ENCODE data around the gene MAP3K6.
"Not testable (repeated sequence)": the region's sequence is repeated elsewhere in the genome, so short reads cannot be mapped to it uniquely, and the experiment has no call there.

MAP3K6 gene

GRCh38 chr1:27366411-27367159 is at the start of gene MAP3K6:
Gene MAP3K6, minus strand, starts transcription at chr1:27366961. Its CDS starts 364 bp downstream, at chr1:27366597.
- DNase-seq: peak; percentile 65

DNA sequence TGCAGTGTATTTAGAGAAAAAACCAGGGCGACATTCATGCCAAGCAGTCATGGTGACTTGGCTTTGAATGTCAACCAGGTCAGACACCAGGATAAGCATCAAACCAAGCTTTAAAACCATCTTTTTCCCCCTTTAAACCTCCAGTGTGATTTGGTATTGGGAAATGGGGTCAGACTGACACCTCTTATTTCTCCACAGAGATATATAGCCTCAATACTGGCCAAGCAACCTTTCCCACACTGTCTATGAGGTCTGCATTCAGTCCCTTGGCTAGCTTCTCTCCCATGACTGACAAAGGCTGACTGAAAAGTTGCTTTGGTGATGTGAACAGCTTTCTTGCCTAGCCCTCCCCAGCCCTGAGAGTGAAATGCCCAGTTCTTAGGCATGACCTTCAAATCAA is 47.3 kb upstream of the MAP3K6 start:
- DNase-seq: no peak

DNA sequence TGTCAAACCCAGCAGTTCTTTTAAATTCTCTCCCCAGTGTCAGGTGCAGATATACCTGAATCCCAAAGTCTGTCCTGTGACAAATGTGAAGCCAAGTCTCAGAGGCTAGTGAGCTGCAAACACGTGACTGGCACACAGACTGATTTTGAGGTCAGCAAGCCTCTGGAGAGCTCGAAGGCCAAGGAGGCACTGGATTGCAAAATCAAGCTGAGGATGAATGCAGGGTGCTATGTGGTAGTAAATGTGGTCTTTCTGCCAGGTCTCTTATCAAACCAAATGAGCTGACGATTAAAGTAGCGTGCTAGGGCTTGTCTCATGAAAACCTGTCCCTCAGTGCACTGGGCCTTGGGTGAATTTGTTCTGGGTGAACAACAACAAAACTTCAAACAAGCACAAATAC is 46.2 kb upstream of the MAP3K6 start:
- no peak for DNase-seq

DNA sequence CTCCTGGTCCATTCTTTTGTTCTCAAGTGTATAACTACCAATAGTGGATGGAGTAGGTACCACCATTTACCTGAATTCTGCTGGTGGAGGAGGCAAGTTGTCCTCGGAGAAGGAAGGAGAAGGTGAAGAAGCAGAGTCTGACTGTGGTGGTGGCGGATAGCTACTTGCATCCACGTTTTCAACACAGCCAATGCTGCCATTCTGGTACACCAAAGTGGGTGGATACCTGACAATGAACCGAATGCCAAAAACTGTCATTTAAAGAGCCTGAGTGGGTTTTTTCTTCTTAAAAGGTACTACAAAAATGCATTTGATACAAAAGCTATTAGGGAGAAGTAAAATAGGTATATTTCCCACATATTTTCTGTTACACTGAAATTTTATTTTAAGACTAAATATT is 45.7 kb upstream of the MAP3K6 start:
- DNase-seq: no peak

- DNase-seq: no peak
Measured at GRCh38 chr1:27410709-27411108, 43.9 kb upstream of the MAP3K6 start.

GRCh38 chr1:27409669-27410068 is 42.9 kb upstream of the MAP3K6 start:
- DNase-seq: no peak

DNA sequence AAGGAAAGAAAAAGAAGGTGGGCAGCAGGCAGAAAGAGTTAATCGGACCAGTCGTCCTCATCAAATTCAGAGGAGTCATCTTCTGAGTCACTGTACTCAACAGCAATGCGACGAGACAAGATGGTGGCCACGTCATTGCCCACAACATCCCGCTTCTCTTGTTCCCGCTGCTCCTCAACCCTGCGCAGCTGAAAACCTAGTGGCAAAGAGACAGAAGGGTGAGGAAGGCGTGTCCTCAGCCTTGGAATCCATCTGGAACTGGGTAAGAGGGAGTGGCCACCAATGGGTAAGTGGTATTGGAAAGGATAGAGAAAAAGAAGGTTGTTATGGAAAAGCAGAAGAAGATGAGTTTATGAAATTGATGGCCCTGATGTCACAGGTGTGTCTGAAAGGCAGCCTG is 41.4 kb upstream of the MAP3K6 start:
- DNase-seq: no peak

DNA sequence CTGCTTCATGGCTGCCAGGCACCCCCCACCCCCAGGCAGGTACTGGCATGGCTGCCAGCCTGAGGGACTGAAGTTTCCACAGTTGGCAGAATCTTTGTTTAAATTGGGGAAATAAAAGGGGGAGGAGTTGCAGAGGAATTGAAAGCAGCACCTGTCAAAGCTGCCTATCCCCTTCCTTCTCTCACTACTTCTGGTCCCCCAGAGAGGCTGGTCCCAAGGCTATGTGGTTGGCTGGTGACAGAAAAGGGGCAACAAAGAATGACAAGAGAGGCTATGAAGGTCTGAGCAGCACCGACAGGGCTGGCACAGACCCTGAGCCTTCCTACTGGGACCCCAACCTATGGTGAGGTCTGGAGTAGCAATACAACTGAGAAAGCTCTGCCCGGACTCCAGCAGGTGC is 40.0 kb upstream of the MAP3K6 start:
- DNase-seq: not testable (repeated sequence)

GRCh38 chr1:27406362-27406680 is 39.6 kb upstream of the MAP3K6 start:
- DNase-seq: no peak

- not testable (repeated sequence) for DNase-seq
Measured at GRCh38 chr1:27405598-27406361, 39.0 kb upstream of the MAP3K6 start.

DNA sequence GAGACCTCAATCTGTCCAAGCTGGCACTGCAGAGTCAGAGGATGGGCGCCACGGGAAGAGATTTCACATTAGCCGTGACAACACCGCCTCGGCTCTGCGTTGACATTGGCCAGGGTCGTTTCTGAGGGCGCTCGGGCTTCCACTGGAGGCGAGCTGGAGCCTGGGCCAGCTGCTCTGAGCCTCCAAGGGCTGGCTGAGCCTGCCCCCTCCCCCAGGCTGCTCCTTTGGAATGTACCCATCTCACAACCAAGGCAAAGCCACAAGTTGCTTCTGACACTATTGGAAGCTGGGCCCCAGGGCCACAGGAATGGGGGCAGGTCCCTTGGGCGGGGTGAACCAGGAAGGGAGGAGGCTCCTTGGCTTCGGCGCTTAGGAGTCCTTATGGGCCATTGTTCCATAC is 38.3 kb upstream of the MAP3K6 start:
- no peak for DNase-seq

DNA sequence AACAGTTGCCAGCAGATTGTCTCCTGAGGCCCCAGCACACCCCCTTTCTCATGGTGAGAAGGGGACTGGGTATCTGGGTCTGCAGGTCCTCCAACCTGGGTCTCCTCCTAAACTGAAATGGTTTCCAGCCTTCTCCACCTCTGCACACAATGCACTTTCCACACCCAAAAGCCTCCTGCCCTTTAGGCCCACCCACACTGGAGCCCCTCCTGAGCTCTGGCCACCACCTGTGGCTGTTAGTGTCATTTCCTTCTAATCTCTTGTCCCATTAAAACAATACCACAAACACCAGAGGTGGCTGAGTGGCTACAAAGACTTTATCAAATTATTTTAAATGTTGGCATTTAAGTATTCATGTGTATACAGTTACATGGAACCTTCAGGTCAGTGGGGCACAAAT is 37.2 kb upstream of the MAP3K6 start:
- DNase-seq: no peak

DNA sequence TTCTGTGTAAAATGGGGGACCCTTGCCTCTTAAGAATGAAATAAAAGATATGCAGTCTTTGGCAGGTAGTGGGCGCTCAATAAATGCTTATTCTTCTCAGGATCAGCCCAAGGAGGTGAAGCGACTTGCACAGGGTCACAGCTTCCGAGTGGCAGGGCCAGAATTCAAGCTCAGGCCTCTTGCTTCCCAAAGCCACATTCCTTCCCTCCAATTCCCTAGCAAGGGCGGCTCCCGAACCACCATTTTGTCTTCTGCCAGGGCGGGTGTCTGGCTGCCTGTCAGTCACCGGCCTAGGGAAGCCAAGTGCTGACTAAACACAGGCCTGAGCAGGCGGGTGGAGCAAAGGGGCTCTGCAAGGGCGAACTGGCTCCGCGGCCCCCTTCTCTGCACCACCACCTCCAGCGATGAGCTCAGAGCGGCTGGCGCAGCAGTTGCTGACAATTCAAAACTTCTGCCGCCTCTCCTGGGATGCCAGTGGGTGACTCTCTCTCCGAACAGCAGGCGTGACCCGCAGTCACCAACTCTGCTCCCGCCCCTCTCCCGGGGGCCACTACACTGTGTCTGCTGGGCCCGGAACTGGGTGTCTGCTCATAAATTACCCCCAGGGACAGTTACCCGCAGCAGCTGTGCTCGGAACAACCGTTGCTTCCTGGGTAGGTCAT is 36.4 kb upstream of the MAP3K6 start:
- no peak for DNase-seq

DNA sequence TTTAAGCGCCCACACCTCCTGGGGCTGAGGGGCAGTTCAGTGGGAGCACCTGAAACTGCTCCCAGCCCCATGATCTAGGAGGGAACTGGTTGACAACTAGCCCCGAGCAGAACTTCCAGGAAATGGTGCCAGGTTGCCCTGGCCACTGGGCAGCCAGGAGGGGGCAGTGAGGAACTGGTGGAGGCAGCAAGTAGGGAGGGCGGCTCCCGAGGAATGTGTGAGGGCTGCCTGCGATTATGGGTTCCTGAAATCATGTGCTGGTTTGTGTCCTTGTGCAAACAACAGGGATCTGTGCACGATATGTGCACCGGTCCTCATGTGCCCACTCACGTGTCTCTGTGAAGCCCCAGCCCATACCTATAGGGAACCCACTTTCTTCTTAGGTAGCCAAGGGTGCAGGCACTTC is 35.6 kb upstream of the MAP3K6 start:
- DNase-seq: no peak

GRCh38 chr1:27400963-27401341 is 34.2 kb upstream of the MAP3K6 start:
- no peak for DNase-seq

DNA sequence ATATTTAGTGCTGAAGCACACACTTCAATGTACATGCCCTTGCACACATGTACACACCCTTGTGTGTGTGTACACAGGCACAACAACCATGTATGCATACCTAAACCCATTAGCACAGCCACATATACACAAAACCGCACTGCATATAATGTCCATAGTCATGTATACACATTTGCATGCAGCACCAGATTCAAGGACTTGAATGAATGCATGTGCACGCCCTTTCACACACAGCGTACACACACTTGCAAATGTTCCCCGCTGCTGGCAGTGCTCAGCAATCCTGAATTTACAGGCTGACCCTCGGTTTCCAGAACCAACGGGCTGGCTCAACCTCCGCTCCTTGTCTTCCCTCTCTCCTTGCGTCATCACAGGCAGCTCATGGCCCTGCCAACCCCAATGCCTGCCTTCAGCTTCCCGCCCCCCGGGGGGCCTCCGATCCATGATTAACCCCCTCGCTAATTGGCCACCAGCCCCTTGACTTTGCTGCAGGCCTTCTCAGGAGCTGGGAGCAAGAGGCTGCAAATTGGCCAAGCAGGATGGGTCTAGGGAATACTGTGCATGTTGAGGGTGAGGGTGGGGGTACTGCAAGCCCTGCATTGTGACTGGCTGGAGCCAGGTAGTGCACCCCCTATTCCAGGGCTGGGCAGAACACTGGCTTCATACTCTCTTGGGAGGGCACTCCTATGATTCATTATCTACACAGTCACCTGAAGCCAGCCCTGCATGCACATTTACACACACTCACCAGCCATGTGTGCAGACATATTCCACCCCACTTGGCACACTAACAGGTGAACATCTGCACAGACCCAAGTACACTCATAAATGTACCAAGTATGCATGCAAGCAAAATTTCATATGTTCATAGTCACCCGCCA is 33.6 kb upstream of the MAP3K6 start:
- no peak for DNase-seq

DNA sequence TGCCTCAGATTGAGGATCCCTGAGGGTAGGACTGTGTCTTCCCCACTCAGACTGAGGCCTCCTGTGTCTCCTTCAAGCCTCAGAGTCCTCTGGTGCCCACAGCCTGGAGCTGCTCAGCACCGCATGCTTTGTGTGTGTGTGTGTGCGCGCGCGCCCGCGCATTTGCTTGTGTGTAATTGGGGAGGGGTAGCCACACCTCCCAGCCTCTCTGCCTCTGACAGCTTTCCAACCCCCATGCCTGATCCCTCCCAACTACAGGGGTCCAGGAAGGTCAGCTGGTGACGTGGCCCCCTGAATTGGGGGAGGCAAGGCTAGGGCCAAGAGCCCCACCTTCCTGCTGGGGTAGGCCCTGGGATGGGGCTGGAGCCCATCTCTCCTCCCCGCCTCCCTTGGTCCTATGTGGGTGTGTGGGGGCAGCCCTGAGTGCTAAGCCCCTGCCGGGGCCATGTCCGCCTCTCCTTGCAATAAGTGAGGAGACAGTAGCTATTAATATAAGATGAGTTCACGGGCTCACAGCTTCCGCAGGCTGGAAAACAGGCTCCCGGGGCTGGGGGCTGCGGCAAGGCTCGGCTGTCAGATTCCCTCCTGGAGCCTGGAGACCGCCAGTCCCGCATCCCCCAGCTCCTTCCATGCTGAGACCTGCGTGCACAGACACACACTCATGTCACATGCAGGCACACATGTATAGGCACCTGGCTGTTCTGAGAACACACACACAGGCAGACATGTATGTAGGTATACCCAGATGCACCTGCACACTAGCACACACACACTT is 32.7 kb upstream of the MAP3K6 start:
- no peak for DNase-seq

DNA sequence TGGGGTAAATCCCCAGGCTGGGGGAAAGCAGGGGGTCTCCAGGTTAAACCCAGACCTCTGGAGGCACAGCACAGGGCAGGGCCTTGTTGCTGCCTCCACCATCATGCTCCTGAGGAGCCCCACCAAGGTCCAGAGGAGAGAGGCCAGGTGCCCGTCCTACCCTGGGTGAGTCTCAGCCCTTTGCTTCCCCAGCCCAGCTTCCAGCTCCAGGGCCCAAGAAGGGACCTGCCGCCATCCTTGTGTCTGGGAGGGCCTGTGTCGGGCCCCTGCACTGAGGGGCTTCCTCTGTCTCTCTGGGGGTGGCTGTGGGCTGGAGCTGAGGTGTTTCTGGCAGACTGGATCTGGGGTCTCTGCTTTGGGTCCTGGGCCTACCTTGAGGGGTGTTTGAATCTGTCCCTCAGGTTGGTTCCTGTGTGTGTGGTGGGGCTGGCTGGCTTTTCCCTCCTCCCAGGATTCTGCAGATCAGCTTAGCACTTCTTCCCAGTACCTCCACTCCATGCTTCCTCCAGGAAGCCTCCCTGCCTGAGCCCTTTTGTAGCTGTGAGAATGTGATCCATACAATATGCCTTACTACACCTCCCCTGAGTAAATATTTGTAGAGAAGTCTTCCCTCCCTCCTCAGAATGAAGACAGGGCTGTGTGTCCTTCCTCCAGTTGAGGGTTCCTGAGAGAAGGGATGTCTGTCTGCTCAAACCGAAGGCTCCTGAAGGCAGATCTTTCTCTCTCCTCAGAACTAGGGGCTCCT is 31.8 kb upstream of the MAP3K6 start:
- DNase-seq: no peak

- DNase-seq: no peak
Measured at GRCh38 chr1:27397749-27398148, 31.0 kb upstream of the MAP3K6 start.

DNA sequence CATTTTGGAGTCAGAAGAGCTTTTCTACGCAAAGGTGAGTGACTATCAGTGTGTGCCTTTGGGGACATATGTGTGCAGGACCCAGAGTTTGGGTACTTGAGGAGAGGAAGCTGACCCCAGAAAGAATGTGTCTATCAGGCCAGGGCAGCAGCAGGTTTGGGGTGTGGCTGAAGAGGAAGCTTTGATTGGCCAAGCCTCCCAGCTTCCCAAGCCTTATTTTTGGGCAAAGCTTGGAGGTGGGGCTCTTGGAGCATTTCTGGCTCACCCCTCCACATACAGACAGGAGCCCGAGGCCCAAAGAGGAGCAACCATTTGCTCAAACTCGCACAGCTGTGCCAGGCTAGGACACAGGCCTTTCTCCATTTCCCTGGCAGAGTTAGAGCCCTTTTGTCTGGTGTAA is 30.3 kb upstream of the MAP3K6 start:
- no peak for DNase-seq

GRCh38 chr1:27395441-27396195 is 28.9 kb upstream of the MAP3K6 start:
- DNase-seq: peak; percentile 53
